HS-5 (cell line): ENCODE data around the gene TXNIP.

Experiments used
- DNase-seq: peaks from one replicate; pipeline ENCODE4 v3.0.0-alpha.2; 2012; ENCODE audit warnings: low read depth

The TXNIP gene

GRCh38 chr1:145963265-145964019, 32.9 kb downstream of the TXNIP start:
- peak; percentile 67 for DNase-seq

GRCh38 chr1:145962157-145963102, 33.9 kb downstream of the TXNIP start:
- DNase-seq, result no peak

DNA sequence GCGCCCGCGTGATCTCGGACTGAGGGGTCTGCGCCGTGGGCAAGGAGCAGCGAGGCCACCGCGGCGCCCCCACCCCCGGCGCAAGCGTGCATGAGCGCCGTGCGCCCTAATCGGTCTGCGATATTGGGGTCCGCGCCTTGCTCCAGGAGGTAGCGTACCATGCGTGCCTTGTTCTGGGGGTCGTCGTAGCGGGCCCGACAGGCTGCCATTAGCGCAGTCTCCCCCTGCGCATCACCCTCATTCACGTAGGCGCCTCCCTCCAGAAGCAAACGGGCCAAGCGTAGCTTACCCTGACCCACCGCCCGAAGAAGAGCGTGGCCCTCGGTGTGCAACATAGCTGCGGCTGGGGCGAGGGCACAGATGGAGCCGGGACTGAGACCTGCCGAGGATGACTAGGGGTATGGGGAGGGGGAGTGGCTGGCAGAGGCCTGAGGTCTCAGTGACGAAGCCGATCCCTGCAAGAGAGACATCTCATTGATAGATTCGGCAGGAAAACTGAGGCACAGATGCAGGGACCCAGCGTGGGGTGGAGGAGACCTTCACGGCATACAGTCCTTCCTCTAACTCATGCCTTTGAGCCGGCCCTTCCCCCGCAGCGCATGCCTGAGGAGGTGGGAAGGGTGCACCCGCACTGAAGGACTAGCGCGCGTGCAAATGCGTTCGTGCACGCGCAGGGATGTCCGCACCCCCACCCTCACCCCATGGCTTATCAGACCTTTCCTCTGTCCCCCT, 34.8 kb downstream of the TXNIP start:
- no peak for DNase-seq

GRCh38 chr1:145961109-145961424, 35.3 kb downstream of the TXNIP start:
- no peak for DNase-seq

- no peak for DNase-seq
Observed at GRCh38 chr1:145960468-145961108, 35.8 kb downstream of the TXNIP start.

DNA sequence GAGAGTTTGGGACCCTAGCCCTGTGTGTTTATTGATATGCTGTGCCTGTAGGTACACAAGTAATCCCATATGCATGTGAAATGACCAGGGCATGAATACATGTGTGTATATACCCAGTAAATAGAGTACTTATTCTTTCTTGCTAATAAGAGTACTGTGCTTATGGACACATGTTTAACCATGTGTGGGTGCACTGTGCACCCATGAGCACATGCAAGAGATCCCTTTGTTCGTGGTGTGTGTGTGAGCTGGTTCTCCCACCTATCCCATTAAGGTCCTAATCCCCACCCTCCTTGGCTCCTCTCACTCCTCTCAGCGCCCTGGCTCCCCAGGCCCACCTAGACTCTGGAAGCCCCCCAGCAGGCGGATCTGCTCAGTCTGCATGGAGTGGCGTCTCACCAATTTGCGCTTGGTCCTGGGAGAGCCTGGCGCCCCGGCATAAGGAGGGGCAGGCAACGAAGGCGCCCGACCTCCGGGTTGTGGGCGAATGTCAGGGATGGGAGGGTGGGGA, 36.4 kb downstream of the TXNIP start:
- no peak for DNase-seq

GRCh38 chr1:145959333-145959732, 37.0 kb downstream of the TXNIP start:
- no peak for DNase-seq

- DNase-seq, result no peak
Observed at GRCh38 chr1:145958734-145959133, 37.6 kb downstream of the TXNIP start.

DNA sequence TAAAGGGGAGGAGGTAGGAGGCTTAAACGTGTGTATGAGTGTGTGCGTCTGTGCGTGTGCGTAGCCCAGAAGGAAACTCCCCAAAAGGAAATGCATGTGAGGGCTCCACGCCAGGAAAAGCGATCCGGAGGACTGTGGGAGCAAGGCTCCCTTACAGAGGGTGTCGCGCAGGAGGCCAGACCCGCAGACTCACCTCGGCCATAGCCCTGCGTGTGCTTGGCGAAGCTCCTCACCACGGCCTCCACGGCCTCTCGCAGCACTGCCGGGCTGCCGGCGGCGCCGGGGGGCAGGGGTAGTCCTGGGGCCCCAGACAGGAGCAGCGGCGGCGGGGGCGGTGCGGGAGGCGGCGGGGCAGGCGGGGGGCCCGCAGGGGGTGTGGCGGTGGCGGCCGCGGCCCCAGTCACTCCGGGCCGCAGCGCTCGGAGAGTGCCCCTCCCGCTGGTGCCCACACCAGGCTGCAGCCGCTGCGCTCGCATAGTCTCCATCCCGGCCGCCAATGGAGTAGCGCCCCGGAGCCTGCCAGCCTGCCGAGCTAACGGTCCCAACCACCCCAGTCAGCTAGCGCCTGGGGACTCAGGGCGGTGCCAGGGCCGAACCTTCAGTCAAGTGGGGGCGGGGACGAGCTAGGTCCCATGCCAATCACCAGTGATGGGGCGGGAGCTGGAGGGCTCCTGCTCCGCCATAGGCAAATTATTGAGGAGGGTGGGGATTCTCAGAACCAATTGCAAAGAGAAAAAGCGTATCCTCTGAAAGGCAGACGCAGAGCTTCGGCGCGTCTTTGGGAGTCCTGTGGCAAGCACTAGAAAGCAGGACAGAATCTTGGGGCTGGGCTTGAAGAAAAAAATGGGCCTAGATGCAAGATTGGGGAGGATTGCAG, 38.7 kb downstream of the TXNIP start, which contains the start of gene LIX1L:
Gene LIX1L (minus strand): TSS at position 575 of the 877 bp plus-strand sequence. CDS start 90 bp downstream, at position 485.
- DNase-seq, result peak; percentile 94

GRCh38 chr1:145956781-145957442, 39.5 kb downstream of the TXNIP start:
- no peak for DNase-seq

DNA sequence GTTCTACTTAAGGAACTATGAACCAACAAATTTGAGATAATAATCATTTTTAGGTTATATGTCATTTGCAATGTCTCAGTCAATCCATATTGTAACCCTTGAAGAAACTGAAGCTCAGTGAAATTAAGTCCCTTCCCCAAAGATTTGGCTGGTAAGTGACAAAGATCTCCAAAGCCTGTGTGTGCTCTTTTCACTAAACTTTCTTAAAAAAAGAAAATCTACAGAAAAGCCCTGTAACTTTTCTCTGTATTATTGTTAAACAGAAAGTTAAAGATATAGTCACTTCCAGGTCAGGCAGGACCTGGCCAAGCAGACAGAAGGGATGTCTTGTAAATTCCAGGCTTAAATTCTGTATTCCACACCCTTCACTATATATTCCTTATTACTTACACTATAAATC, 40.0 kb downstream of the TXNIP start:
- no peak for DNase-seq

DNA sequence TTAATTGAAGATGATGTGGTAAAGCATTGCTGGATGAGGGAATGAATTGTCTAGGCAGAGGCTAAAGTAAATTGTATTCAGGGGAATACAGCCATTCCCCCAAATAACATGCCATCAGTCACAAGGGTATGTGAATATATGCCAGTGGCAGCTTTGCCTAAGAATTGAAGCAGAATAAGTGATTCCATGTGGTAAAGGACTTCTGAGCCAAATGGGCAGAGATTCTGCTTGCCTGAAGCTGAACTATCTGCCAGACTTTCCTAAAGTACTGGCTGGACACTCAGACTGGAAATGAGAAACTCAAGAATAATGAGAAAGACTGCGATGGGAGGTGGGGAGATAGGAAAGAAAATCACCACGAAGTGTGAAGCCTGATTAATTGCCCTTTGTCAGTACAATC, 40.9 kb downstream of the TXNIP start:
- no peak for DNase-seq

DNA sequence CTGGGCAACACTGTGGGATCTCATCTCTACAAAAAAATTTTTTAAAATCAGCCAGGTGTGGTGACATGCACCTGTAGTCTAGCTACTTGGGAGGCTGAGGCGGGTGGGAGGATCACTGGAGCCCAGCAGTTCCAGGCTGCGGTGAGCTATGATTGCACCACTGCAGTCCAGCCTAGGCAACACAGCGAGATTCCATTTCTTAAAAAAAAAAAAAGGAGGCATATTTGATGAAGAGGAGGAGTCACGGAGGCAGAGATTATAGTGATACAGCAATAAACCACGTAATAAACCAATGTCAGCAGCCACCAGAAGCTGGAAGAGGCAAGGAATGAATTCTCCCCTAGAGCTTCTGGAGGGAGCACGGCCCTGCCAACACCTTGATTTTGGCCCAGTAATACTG, 42.5 kb downstream of the TXNIP start:
- DNase-seq, result no peak

DNA sequence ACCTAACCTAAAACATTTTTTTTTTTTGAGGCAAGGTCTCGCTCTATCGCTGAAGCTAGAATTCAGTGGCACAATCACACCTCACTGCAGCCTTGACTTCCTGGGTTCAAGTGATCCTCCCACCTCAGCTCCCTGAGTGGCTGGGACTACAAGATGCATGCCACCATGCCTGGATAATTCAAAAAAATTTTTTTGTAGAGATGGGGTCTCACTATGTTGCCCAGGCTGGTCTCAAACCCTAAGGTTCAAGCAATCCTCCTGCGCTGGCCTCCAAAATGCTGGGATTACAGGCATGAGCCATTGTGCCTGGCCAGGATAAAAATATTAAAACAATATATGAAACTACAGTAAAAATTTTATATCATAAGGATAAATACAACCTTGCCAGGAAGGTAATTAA, 43.5 kb downstream of the TXNIP start:
- no peak for DNase-seq

DNA sequence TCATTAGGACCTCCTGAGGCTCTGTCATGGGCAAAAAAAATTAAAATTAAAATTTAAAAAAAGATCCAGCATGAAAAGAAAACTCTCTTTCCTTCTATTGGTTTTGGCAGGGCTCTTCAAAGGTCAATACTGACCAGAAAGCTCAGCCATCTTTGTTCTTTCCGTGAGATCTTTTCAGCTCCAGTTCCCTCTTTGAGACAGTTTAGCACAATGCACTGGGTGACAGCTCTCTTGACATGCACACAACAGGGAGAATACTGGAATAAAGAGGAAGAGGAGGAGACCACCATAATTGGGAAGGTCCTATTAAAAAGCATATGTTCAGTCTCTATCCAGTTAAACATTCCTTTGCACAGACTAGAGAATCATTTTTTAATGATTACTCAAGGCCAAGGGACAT, 44.9 kb downstream of the TXNIP start:
- no peak for DNase-seq

DNA sequence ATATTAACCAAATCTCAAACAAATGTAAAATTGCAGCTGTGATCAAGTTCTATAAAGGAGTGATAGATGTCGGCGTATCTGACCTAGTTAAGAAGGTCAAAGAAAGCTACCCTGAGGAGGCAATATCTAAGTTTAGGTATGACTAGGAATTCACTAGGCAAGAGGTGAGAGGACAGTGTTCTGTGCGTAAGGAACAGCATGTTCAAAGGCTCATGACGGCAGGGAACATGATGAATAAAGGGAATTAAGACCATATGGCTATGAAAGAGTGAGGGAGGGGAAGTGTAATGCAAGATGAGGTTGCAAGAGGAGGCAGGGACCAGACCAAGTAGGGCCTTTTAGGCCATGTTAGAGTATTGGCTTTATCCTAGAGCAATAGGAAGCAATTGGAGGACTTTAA, 47.2 kb downstream of the TXNIP start:
- no peak for DNase-seq

DNA sequence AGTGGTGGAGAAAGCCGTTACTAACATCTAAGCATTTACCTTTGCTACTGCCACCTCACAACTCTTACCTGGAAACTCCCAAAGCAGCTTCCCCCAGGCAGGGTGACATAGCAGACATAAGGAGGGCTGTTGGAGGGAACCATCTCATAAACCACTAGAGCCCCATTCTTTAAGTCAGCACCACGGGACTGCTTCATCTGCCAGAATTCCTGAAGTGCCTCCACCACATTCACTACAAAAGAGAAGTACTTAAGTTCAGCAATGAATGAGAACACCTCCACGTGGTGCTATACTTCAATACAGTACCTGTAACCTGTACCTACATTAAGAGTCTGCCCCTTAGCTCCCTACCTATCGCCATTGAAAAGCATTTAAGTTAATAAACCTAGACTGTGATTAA, 48.8 kb downstream of the TXNIP start:
- no peak for DNase-seq

- no peak for DNase-seq
Observed at GRCh38 chr1:145946477-145946986, 49.8 kb downstream of the TXNIP start.

DNA sequence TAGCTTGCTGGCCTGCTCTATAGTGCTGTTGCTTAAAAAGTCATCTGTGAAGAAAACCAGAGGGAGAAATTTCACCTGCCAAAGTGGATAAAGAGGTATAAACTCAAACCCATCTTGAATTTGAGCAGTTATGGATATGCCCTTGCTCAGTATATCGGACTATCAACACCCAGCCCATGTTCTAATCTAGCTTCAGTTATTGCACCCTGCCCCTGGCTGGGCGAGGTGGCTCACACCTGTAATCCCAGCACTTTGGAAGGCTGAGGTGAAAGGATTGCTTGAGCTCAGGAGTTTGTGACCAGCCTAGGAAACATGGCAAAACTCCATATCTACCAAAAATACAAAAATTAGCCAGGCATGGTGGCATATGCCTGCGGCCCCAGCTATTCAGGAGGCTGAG, 51.8 kb downstream of the TXNIP start:
- no peak for DNase-seq

DNA sequence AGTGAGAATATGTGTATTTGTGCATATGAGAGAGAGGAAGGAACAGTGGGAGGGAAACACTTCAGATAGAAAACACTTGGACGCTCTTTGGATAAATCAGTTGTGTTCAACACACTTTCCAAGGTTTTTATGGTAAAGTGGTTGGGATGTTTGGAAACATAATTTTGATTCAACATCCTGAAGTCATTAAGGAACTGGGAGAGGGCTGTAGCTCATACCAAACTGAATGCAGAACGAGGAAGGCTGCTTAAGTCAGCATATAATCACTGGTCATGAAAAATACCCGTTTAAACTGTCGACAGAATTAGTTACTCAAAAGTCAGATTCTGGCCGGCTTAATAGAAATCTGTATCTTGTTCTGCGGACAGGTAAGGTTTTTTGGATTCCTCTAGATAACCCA, 53.5 kb downstream of the TXNIP start:
- DNase-seq, result no peak
